GM06990 (cell line): ENCODE data around the gene GABRB2.

Experiments used
- DNase-seq: peaks from one replicate; pipeline ENCODE4 v3.0.0-alpha.2; 2011; ENCODE audit not compliant: insufficient read length; ENCODE audit errors: extremely low read depth
- H3K27me3 ChIP-seq: replicated peaks from 2 replicates; pipeline ENCODE4 v1.6.0; 2011; ENCODE audit warnings: low read length; ENCODE audit not compliant: control insufficient read depth, insufficient read depth
- H3K36me3 ChIP-seq: 2 replicates; pipeline ENCODE4 v1.5.1; 2011; ENCODE audit warnings: low read length; ENCODE audit not compliant: control insufficient read depth, insufficient read depth
- H3K4me3 ChIP-seq: replicated peaks from 2 replicates; pipeline ENCODE4 v1.5.1; 2011; ENCODE audit warnings: low read depth, mild to moderate bottlenecking, control low read depth, low read length
- CTCF ChIP-seq: IDR thresholded peaks from 2 replicates; pipeline ENCODE4 v1.5.1; 2011; ENCODE audit warnings: low read length, control low read depth, mild to moderate bottlenecking, inconsistent platforms; ENCODE audit not compliant: insufficient read depth, poor library complexity, severe bottlenecking

Gene GABRB2

GRCh38 chr5:161442471-161442870 lies 104.1 kb downstream of the GABRB2 start:
- Histone ChIP-seq H3K36me3 (no peaks in the 10 kb centered on the region), H3K4me3 (no peak overlapping the region), H3K27me3 (no peaks in the 10 kb centered on the region)
- DNase-seq = no peak
- TF ChIP-seq CTCF = no peak

- TF ChIP-seq CTCF = no peak
- Histone ChIP-seq H3K4me3 (no peak overlapping the region), H3K27me3 (no peaks in the 10 kb centered on the region), H3K36me3 (no peaks in the 10 kb centered on the region)
- DNase-seq = no peak
These were observed 113.7 kb downstream of the GABRB2 start for GRCh38 chr5:161432798-161433197.

GRCh38 chr5:161431963-161432362 lies 114.6 kb downstream of the GABRB2 start:
- no peaks in the 10 kb centered on the region for H3K36me3 ChIP-seq
- no peak for TF ChIP-seq CTCF
- no peak overlapping the region for H3K4me3 ChIP-seq
- DNase-seq = no peak
- no peaks in the 10 kb centered on the region for H3K27me3 ChIP-seq

GRCh38 chr5:161421067-161421466 lies 125.5 kb downstream of the GABRB2 start:
- no peaks in the 10 kb centered on the region for H3K27me3 ChIP-seq
- no peak for DNase-seq
- no peaks in the 10 kb centered on the region for H3K36me3 ChIP-seq
- H3K4me3 ChIP-seq = no peak overlapping the region
- TF ChIP-seq CTCF = no peak

GRCh38 chr5:161420521-161420920 lies 126.0 kb downstream of the GABRB2 start:
- H3K36me3 ChIP-seq = no peaks in the 10 kb centered on the region
- no peaks in the 10 kb centered on the region for H3K27me3 ChIP-seq
- no peak for TF ChIP-seq CTCF
- H3K4me3 ChIP-seq = no peak overlapping the region
- DNase-seq = no peak

- no peaks in the 10 kb centered on the region for H3K27me3 ChIP-seq
- no peak for DNase-seq
- TF ChIP-seq CTCF = no peak
These were observed 131.6 kb downstream of the GABRB2 start for GRCh38 chr5:161414896-161415295.

More at GRCh38 chr5:161414896-161415295, 131.6 kb downstream of the GABRB2 start:
- H3K4me3 ChIP-seq = no peak overlapping the region
- no peaks in the 10 kb centered on the region for H3K36me3 ChIP-seq
